Adrenal gland (tissue), 5 donors: ENCODE measurements around the gene FAHD2A.
"Not testable (repeated sequence)": the region's sequence is repeated elsewhere in the genome, so short reads cannot be mapped to it uniquely, and the experiment has no call there.

Experiments
- POLR2A ChIP-seq, 2 donors: fragments of 450-650 bp; IDR thresholded peaks; one replicate each; pipeline ENCODE4 v1.6.1; 2017; ENCODE audit warnings: antibody characterized with exemption in 2 of 2, mild to moderate bottlenecking in 2 of 2, moderate library complexity in 1 of 2
- TF ChIP-seq, protein P1 (sequence below), 6 experiments: fragments of 450-650 bp in 4 of 6; fragments of 200-600 bp in 2 of 6; sonication (generic) in 1 of 6; IDR thresholded peaks; 1 replicate in 5 of 6; 2 replicates in 1 of 6; pipeline versions ENCODE4 v1.5.1 to v1.8.0; 2016 to 2021; ENCODE audit warnings: antibody characterized with exemption in 6 of 6, mild to moderate bottlenecking in 2 of 6, moderate library complexity in 1 of 6
- donor health status: DM: no; HTN: no; CAD: no.

DNA sequence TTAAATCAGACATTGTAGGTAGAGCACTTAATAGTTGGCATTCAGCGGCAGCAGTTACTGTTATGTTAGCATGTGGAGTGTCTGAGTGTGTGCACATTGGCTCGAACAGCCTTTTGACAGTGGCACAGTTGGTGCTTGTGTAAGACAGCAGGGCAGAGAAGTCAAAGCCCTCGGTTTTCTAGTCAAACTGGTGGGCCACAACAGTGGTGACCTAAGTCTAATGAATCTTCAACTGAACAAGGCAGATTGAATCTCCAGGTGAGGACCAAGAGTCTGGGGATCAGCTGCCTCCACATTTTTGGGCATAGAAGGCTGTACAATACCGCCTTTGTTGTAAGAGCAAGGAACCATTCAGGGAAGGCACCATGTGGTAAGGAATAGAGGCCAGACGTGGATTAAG lies 1.3 kb downstream of the FAHD2A start:
- TF ChIP-seq, protein P1, sequence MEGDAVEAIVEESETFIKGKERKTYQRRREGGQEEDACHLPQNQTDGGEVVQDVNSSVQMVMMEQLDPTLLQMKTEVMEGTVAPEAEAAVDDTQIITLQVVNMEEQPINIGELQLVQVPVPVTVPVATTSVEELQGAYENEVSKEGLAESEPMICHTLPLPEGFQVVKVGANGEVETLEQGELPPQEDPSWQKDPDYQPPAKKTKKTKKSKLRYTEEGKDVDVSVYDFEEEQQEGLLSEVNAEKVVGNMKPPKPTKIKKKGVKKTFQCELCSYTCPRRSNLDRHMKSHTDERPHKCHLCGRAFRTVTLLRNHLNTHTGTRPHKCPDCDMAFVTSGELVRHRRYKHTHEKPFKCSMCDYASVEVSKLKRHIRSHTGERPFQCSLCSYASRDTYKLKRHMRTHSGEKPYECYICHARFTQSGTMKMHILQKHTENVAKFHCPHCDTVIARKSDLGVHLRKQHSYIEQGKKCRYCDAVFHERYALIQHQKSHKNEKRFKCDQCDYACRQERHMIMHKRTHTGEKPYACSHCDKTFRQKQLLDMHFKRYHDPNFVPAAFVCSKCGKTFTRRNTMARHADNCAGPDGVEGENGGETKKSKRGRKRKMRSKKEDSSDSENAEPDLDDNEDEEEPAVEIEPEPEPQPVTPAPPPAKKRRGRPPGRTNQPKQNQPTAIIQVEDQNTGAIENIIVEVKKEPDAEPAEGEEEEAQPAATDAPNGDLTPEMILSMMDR (IDR thresholded peaks at IDR 0.05) = not testable (repeated sequence)
- TF ChIP-seq POLR2A (IDR thresholded peaks at IDR 0.05) = not testable (repeated sequence)
